ENCODE measurements around the gene ADAM15.

ADAM15 gene

GRCh38 chr1:155110381-155110780 is 59.3 kb downstream of the ADAM15 start:
- DNase-seq (ENCODE audit: low read depth in 2 of 3, low spot score in 1 of 3) = no peak

- no peak for DNase-seq (ENCODE audit: low read depth in 2 of 3, low spot score in 1 of 3)
These were observed 59.7 kb downstream of the ADAM15 start for GRCh38 chr1:155110826-155111225.

All from stimulated activated CD4-positive, alpha-beta T cell treated with anti-CD3 and anti-CD28 coated beads, Interleukin-12 subunit alpha, Interleukin-12 subunit beta, amount 100 ng/mL, for 48 hours (primary cell).